Measurements from ENCODE around the gene SLC29A3. TPM values are rescaled to one million over a fixed set of nuclear protein-coding genes. Genes with fewer than 3 reads are reported as not detected.

SLC29A3 gene
- polyA plus RNA-seq, 1 of the 3 experiments (the other 2 are of a cell fraction) = 3.8 TPM

- Histone ChIP-seq H3K9me3 (no peaks in the 10 kb centered on the region), H3K4me3 (ENCODE audit: low read depth in 2 of 2, low read length in 1 of 2) (no peak overlapping the region), H3K27ac (ENCODE audit: low read depth in 2 of 2, low read length in 1 of 2) (no peak overlapping the region), H2AFZ (ENCODE audit: low read depth) (no peak overlapping the region), H3K36me3 (replicated peaks in 1 of 2; ENCODE audit: control insufficient read depth in 1 of 2, insufficient read depth in 2 of 2, low read length in 1 of 2) (no peaks in the 10 kb centered on the region), H4K20me1 (ENCODE audit: insufficient read depth) (no peaks in the 10 kb centered on the region), H3K4me2 (no peak overlapping the region), H3K9me2 (no peaks in the 10 kb centered on the region), H3K79me2 (ENCODE audit: insufficient read depth) (no peaks in the 10 kb centered on the region), H3K27me3 (ENCODE audit: insufficient read depth) (no peaks in the 10 kb centered on the region; the same call in 1 of the 2 replicates), H3F3A (replicated peaks; ENCODE audit: insufficient read depth) (peaks cover 3% of the 10 kb centered on the region), H3K9ac (no peak overlapping the region), H3K4me1 (ENCODE audit: control insufficient read depth in 1 of 2, insufficient read depth in 2 of 2, low read depth in 1 of 2, low read length in 1 of 2) (peaks cover 0 to 3% of the 10 kb centered on the region in 2 experiments; a peak in 1 of 4 replicates)
- TF ChIP-seq JUND (IDR thresholded peaks at IDR 0.05) = no peak
- no peak for TF ChIP-seq CTCF (IDR thresholded peaks at IDR 0.05)
- TF ChIP-seq POLR2AphosphoS5 (IDR thresholded peaks at IDR 0.05; ENCODE audit: low read depth, low read length) = no peak
- no peak for TF ChIP-seq IRF3 (IDR thresholded peaks at IDR 0.05; ENCODE audit: low read depth, low read length)
- no peak for TF ChIP-seq RAD21 (IDR thresholded peaks at IDR 0.05; ENCODE audit: low read length)
- TF ChIP-seq ELF1 (IDR thresholded peaks at IDR 0.05) = no peak
- no peak for TF ChIP-seq RCOR1 (IDR thresholded peaks at IDR 0.05; ENCODE audit: low read length)
- TF ChIP-seq MXI1 (IDR thresholded peaks at IDR 0.05; ENCODE audit: low read depth, low read length) = no peak
- TF ChIP-seq FOXJ3 (CRISPR knock-in tag; IDR thresholded peaks at IDR 0.05) = no peak
- no peak for TF ChIP-seq SMC3 (IDR thresholded peaks at IDR 0.05; ENCODE audit: low read depth, low read length)
- TF ChIP-seq YY1 (IDR thresholded peaks at IDR 0.05; ENCODE audit: low read depth) = no peak
- no peak for TF ChIP-seq GATA2 (CRISPR knock-in tag; IDR thresholded peaks at IDR 0.05)
- TF ChIP-seq PBX3 (IDR thresholded peaks at IDR 0.05) = no peak
- no peak for TF ChIP-seq NRF1 (IDR thresholded peaks at IDR 0.05; ENCODE audit: low read depth, low read length)
- TF ChIP-seq ZBTB33 (IDR thresholded peaks at IDR 0.05; ENCODE audit: borderline replicate concordance, low read depth) = no peak
- no peak for TF ChIP-seq EZH2phosphoT487 (IDR thresholded peaks at IDR 0.05; ENCODE audit: borderline replicate concordance, low read depth)
- no peak for TF ChIP-seq MEF2A (IDR thresholded peaks at IDR 0.05; ENCODE audit: borderline replicate concordance, low read depth)
- TF ChIP-seq FOSL2 (IDR thresholded peaks at IDR 0.05; ENCODE audit: borderline replicate concordance, low read depth) = no peak
- TF ChIP-seq USF1 (IDR thresholded peaks at IDR 0.05; ENCODE audit: borderline replicate concordance, low read depth) = no peak
- no peak for TF ChIP-seq SIN3A (IDR thresholded peaks at IDR 0.05; ENCODE audit: borderline replicate concordance, low read depth, low read length)
- DNase-seq = no peak
- 78% methylated on average over 9 of the region's 11 CpGs for WGBS (ENCODE audit: low lambda C conversion rate)
- CTCF ChIA-PET = interaction anchor here (1.0 to 6.0 kb wide), 3 partner anchors 10 to 55 kb away, joined by 3 to 47 read pairs (median 5); partner anchors contain the start of gene SLC29A3
- POLR2A ChIA-PET = no interaction called here
Observed at GRCh38 chr10:71374481-71375233, 55.6 kb downstream of the SLC29A3 start.

All from SK-N-SH (cell line).